ENCODE data around the gene HBD.

HBD gene

GRCh38 chr11:5197536-5197935 lies 36.7 kb downstream of the HBD start:
- Histone ChIP-seq H3K27ac (no peak overlapping the region), H3K4me3 (no peak overlapping the region)

DNA sequence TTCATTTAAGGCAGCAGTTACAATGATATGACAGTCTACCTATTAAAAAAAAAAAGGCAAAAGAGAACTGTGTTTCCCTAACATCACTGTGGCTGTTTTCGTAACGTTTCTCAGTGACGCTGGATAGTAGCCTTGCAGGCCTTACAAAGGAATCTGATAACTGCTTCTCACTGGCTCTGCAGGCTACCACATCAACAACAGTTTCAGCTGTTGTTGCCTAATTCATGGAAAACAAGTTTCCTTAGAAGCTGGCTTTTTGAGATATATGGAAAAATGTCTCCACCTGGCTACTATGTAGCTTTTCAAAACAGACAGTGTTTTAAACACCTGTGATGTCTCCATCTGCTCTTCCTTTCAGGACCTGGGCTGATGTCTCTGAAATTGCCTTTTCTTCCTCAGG lies 37.6 kb downstream of the HBD start:
- no peak overlapping the region for H3K27ac ChIP-seq

GRCh38 chr11:5196067-5196466 lies 38.2 kb downstream of the HBD start:
- no peak overlapping the region for H3K27ac ChIP-seq
- H3K4me3 ChIP-seq = no peak overlapping the region

More for the DNA sequence above, 37.6 kb downstream of the HBD start:
- H3K4me3 ChIP-seq = no peak overlapping the region

DNA sequence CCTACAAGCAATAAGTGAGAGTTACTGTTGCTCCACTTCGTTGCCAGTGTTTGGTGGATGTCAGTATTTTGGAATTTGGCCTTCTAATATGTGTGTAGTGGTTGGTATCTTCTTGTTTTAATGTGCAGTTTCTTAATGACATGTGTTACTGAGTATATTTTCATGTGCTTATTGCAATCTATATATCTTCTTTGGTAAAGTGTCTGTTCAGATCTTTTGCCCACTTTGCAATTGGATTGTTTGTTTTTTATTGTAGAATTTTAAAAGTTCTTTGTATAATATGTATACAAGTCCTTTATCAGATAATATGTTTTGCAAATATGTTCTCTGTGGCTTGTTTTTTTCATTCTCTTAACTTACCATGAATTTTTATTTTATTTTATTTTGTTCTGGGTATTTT lies 41.5 kb downstream of the HBD start:
- H3K27ac ChIP-seq = no peak overlapping the region
- H3K4me3 ChIP-seq = no peak overlapping the region

DNA sequence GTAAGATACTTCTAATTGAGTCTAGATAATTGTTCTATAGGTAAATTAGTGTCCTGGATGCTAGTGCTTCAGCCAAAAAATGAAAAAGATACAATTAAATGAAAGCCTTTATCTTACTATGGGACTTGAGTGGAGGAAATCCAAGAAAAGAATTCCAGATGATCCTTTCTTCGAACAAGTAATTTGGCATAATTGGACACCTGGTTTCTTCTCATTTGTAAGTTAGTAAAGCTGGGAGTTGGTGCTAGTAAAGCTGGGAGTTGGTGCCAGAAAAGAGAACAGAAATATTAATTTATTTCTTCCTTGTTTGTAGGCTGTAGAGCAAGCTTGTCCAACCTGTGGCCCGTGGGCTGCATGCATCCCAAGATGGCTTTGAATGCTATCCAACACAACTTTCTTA lies 46.1 kb downstream of the HBD start:
- Histone ChIP-seq H3K4me3 (no peak overlapping the region), H3K27ac (no peak overlapping the region)
